GM19043 (cell line): ENCODE measurements around the gene VEZT.

Source experiments
- ATAC-seq: cut with Tn5 transposase; IDR thresholded peaks from one replicate; pipeline ENCODE4 v1.9.1; 2021; ENCODE audit warnings: low read depth; ENCODE audit not compliant: unreplicated experiment

The VEZT gene

DNA sequence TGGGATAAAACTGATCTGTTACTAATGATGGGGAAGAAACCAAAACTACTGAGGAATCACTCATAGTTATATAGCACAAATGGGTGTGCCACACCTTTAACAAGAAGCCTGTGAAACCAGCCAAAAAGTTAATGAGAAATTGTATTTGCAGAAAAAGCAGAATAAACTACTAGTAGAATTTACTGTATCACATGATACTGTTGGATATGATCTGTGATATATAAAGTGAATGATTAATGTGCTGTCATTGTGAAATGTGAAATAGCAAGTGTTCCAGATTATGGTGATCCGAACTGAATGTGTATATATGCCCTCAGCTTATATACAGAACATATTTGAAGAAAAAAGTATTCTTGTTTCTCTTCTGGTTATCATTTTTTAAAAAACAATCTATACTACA is 30.5 kb downstream of the VEZT start:
- no peak for ATAC-seq

- ATAC-seq, result no peak
Measured at GRCh38 chr12:95248604-95249360, 31.2 kb downstream of the VEZT start.

DNA sequence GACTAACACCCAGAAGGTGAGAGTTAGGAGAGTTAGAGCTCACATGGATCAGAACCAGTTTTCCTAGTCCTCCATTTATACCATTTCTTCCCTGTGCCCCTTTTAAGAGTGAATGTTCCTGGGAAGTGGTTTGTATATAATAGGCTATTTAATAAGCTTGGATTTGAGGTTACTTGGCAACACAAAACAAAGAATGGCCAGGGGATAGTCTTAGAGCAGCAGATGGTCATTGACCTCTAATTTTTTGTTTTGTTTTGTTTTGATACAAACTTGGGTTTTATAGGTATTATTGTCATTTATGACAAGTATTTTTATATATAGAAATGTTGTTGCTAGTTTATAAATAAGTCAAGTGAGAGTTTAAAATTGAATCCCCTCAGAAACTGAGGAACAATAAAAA is 35.8 kb downstream of the VEZT start:
- ATAC-seq, result no peak

DNA sequence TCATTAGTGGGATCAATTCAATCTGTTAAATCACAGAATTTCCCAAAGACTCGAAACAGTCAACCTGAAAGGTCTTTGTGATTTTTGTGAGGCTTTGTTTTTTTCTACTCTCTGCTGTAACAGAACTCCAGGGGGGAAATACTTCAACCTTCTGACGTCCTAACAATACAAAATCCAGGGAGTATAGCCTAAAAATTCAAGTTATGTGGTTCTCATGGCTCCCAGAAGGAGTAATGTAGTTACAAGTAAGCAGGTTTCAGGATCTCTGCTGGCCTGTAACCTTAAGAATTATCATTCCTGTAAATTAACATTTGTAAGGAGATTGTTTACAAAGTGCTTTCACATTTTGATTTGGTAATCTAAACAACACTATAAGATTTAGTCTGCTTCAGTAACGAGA is 39.9 kb downstream of the VEZT start:
- no peak for ATAC-seq

DNA sequence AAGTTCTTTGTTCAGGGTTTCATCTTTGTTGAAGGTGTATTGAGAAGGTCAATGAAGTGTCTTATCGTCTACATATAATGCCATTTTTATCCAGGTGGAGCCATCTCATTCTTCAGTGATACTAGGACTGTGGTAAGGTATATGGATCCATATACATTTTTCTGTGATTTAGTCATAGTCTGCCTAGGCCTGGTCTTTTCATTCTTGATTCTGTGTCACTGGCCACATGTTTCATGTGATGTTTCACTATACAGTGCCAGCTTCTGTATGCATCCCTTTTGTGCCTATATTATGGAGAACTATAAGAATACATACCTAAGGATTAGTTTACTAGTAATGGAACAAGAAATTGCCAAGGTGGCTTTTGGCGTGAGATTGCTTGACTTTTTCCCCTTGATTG is 40.5 kb downstream of the VEZT start:
- no peak for ATAC-seq

DNA sequence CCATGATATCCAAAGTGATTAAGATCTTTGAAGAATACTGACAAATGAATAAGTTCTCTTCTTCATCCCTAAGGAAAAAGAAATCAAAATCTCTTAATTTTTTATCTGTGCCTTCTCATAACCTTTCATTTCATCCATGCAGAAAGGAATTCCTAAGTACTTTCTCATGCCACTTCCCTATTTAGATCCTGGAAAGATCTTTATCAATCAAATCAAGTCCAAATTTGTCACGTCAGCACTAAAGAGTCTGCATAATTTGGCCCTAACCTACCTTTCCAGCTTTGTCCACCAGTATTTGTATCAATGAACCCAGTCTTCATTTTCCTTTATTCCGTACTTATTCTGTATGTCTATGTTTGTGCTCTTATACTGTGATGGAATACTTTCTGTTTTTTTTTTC is 41.2 kb downstream of the VEZT start:
- ATAC-seq, result no peak

- no peak for ATAC-seq
Measured at GRCh38 chr12:95259368-95259767, 41.8 kb downstream of the VEZT start.

- ATAC-seq, result no peak
Measured at GRCh38 chr12:95261109-95261508, 43.5 kb downstream of the VEZT start.

DNA sequence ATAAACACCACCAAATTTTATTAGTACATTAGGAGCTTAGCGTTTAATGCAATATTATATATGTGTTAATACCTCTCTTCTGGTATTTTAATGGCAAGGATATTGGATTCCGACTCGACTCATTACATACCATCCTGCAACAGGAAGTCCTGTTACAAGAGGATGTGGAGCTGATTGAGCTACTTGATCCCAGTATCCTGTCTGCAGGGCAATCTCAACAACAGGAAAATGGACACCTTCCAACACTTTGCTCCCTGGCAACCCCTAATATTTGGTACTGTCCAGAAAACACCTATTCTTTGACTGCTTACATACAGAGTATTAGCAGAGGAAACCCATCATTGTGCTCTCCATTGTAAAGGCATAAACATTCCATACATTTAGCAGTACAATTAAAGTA is 45.2 kb downstream of the VEZT start:
- ATAC-seq, result no peak

DNA sequence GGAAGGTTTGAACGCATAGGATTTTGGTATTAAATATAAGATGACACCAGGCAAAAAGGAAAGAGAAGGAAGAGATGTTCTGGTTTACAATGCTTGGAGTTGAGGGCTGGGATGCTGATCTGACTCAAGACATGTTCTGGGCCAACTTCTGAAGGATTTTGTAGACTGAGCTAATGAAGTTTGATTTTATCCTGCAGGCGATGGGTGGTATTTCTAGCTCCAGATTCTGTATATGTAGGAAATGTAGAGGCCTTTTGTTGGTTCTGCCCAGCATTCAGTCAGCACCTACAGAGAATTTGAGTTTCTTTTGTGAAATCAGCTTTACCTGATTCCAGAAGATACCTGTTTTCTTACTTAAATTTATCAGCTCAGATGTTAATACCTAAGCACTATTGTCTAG is 48.2 kb downstream of the VEZT start:
- ATAC-seq, result no peak

DNA sequence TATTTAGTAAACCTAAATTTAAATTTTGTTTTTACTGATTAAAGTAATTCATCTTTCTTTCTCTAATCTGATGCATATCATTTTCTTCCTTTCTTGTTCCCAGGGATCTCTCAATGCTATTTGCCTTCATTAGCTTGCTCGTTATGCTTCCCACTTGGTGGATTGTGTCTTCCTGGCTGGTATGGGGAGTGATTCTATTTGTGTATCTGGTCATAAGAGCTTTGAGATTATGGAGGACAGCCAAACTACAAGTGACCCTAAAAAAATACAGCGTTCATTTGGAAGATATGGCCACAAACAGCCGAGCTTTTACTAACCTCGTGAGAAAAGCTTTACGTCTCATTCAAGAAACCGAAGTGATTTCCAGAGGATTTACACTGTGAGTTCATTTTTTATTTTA is 48.6 kb downstream of the VEZT start:
- no peak for ATAC-seq

- no peak for ATAC-seq
Measured at GRCh38 chr12:95269892-95270291, 52.3 kb downstream of the VEZT start.

DNA sequence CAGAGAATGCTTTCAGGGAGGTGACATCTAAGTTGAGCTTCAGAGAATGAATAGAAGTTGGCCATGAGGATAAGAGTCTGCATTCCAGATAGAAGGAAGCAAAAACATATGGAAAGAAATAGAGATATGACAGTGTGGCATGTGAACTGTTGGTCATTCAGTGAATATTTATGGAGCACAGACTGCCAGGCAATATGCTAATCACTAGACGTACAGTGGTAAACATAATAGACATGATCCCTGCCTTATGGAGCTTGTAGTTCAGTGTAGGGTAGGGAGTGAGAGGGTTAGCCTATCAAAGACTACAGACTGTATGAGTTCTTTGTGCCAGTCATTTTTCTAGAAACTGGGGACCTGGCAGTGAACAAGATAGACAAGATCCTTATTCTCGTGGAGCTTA is 53.9 kb downstream of the VEZT start:
- ATAC-seq, result no peak

DNA sequence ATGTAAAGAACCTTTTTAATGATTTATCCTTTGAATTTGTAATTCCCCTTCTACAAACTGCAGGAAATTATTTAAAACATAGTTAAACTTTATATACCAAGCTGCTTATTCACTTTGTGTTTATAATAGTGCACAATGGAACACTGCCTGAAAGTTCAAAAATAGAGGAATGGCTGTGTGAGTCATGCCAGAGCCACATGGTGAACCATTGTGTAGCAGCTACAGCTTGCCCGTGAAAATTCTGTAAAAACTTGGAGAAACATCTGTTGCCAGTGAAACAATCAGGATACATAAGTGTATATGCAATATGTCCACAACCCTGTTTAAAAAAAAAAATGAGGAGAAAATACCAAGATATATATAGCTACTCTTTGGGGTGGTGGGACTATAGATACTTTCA is 59.5 kb downstream of the VEZT start:
- ATAC-seq, result no peak

DNA sequence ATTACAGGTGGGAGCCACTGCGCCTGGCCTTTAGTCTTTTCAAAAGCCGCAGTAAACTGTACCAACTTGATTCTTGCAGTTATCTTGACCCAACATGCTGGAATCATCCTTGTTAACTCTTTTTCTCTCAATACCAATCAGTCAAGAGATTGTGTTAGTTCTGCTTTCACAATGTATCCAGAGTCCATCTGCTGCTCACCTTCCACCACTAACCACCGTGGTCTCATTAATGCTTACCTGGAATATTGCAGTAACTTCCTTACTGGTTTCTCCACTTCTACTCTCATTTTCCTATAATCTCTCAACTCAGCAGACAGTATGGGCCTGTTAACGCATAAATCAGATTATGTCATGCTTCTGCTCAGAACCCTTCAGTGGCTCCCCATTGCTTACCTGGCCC is 62.2 kb downstream of the VEZT start:
- ATAC-seq, result no peak

DNA sequence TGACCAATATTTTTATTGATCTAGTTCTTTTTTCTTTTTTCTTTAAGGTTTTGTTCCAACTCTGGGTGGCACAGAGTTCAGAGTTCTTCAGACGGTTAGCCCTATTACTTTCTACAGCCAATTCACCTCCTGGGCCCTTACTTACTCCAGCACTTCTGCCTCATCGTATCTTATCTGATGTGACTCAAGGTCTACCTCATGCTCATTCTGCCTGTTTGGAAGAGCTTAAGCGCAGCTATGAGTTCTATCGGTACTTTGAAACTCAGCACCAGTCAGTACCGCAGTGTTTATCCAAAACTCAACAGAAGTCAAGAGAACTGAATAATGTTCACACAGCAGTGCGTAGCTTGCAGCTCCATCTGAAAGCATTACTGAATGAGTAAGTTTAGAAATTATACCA is 64.7 kb downstream of the VEZT start:
- ATAC-seq, result no peak

DNA sequence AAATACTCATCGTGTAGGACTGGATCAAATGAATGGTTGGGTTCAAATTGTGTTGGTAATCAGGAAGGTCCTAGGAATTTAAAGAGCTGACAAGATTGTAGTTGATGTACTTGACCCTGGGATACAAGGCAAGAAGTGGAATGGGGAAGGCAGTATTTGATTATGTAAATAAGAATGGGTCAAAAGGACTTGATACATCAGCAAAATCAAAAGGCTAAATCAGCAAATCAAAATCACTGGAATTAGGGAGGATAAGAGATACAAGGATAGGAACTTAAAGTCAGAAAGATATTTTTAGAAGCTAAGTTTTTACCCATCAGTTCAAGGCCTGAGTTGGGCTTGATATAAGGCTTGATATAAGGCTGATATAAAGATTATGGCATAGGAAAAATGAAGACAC is 65.8 kb downstream of the VEZT start:
- no peak for ATAC-seq

DNA sequence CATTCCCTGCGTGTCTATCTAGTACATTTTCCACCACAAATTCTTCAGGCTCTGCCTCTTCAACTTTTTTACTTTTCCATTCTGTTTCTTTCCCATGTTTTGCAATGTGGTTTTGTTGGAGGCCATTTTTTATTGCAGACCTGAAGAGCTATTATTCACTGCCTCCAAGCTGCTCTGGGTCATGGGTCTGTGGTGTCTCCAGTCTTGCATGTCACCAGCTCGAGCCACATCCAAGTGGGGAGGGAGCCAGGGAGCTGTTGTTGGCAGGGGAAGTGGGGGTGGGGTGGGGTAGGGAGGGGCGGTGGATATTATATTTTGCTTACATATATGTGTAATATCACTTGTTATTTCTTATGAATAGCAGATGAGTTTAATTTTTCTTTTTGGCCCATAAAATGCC is 69.1 kb downstream of the VEZT start:
- no peak for ATAC-seq

DNA sequence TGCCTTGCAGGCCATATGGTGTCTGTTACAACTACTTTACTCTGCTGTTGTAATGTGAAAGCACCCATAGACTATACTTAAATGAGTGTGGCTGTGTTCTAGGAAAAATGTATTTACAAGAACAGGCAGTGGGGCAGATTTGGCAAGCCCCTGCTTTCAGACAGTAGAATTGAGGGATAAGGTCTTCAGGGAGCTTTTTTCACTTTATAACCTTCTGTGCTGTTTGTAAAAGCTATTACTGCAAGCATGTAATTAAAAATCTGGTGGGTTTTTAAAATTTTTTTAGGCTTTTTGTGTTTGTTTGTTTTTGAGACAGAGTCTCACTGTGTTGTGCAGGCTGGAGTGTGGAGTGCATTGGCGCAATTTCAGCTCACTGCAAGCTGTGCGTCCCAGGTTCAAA is 73.9 kb downstream of the VEZT start:
- no peak for ATAC-seq

DNA sequence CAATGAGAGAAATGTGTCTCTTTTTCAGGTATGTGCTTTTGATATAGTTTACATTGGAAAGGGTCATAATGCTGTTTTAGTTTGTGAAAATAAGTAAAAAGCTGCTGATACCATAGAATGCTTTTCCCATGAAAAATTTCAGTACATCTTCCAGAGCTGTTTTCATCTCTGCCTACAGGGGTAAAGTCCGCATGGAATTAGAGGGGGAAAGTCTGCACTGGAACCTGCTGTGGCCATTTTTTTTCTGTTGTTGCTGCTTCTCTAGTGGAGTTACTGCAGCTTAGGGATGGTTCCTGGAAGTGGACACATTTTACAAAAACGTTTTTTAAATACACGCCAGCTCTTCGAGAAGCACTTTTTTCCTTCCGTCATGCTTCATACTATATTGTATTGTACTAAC is 81.3 kb downstream of the VEZT start:
- ATAC-seq, result no peak

DNA sequence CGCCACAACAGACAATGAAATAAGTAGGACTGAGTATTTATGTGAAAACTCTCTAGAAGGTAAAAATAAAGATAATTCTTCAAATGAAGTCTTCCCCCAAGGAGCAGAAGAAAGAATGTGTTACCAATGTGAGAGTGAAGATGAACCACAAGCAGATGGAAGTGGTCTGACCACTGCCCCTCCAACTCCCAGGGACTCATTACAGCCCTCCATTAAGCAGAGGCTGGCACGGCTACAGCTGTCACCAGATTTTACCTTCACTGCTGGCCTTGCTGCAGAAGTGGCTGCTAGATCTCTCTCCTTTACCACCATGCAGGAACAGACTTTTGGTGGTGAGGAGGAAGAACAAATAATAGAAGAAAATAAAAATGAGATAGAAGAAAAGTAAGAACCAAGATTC is 82.7 kb downstream of the VEZT start:
- ATAC-seq, result no peak

DNA sequence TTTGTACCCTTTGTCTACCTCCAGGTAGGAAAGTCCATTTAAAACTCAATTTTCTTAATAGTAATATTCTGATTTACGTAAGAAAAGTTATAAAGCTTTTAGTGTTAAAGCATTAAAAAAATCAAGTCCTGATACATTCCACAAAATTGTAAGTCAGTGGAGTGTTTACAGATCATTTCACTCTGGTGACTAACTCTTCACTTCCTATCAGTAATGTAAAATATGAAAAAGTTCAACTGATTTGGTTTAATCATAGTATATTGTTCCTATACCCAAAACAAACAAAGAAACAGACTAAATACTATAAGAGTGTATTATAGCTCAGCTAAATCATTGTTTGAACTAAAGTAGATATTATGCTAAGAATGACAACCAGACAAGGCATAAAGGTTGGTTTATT is 85.9 kb downstream of the VEZT start:
- no peak for ATAC-seq

DNA sequence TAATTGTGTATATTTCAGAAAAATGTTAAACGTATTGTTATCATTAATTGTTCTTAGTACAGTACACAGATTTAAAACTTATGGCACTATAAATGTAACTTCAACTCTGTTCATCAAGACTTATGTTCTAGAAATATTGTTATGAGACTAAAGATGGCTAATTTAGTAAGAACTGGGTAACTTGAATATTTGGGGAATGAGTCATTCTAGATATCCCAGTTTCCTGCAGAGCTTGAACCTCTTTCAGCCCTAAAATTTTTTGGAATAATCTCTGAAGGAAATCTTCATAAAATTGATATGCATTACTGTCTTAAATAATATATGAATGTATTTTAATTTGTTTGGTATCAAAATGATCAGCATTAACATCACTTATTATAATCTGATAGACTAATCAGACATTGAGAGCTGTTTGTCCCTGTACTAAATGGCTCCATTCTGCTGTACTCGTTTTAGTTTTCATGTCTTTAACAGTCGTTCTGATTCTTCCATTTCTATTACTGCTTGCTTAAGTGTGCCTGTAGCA is 87.1 kb downstream of the VEZT start:
- ATAC-seq, result no peak
